Measurements from ENCODE around the gene ZNF556.

ZNF556 gene

DNA sequence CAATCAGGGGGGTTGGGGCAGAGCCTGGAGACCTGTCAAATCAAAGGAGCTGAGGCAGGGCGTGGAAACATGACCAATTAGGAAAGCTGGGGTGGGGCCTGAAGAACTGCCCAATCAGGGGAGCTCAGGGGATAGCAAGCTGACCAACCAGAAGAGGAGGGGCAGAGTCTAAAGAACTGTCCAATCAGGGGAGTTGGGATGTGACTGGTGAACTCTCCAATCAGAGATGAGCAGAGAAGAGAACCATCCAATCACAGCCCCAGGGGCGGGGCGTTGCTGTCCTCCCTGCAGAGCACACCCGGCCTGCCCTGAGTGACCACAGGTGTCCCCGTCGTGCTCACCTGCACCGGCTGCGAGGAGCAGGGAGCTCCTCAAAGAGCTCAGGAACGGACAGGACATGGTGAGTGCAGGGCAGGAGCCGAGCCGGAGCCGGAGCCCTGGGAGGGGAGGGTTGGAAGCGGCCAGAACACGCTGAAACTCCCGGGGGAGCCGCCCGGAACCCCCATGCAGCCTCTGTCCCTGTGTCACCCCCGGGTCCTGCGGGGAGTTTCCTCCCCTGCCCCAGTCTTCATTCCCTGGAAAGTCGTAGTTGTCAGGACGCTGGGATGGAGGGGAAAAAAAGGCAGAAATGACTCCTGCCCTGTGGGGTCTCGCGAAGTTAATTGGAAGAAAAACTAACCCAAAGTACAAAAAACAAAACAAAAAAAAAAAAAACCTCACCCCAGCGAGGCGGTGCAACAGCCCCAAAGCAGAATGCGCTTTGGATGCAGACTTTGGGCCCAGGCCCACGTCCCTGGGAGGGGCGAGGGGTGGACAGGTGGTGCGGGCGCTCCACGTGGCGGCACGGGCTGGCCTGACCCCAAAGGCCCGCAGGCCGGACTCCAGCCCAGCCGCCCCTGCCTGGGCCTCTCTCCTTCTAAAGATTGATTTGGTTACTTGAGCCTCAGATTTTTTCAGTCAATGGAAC, at the start of gene ZNF556:
TSS of gene ZNF556 (plus strand) at position 311 of the 967 bp plus-strand sequence. CDS start at position 398, 87 bp downstream.
- DNase-seq (ENCODE audit: low spot score) = no peak

GRCh38 chr19:2819540-2820111, 47.5 kb upstream of the ZNF556 start, which contains the start of gene ZNF554:
Gene ZNF554, plus strand, starts transcription at chr19:2819868. Its CDS starts 204 bp downstream, at chr19:2820072.
- peak; percentile 98 for DNase-seq (ENCODE audit: low spot score)

DNA sequence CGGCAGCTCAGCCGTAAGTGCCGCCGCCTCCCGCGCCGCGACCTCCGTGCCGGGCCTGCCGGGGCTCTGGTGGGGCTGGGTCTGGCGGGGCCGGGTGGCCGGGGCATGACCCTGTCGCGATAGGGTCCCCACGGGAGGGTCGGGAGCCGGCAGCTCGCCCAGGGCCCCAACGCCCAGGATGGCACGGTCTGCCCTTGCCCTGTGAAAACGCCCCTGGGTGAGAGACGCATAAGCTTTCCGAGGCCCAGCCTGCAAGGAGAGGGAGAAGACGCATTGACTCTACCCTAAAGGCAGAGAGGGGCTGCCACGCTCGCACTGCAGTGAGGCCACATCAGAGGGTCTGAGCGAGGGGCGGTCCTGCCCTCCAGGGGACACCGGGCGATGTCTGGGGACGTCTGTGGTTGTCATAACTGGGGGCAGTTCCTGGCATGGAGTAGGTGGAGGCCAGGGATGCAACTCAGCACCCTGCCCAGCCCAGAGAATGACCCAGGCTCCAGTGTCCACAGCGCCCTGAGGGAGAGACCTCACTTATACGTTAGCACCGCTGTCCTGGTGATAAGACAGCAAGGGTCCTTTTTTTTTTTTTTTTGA, 46.9 kb upstream of the ZNF556 start:
- DNase-seq (ENCODE audit: low spot score) = no peak

- DNase-seq (ENCODE audit: low spot score) = no peak
These were observed 44.3 kb upstream of the ZNF556 start for GRCh38 chr19:2822846-2823245.

DNA sequence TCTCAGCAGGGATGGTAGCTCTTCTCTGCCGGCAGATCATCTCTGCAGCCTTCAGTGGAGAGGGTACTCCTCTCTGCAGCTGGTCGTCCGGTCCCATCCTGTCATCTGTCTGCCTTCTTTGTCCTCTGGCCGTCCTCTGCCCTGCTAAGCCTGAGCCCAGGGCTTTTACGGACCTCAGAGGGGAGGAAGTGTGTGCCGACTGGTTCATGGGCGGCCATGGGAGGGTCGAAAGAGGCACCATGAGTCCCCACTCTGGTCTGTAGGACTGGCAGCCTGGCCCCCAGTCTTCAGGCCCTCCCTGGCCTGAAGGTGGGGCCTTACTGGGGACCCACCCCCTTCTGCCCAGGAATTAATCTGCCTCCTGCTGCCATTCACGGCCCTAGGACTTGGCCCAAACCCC, 43.5 kb upstream of the ZNF556 start:
- DNase-seq (ENCODE audit: low spot score) = no peak

DNA sequence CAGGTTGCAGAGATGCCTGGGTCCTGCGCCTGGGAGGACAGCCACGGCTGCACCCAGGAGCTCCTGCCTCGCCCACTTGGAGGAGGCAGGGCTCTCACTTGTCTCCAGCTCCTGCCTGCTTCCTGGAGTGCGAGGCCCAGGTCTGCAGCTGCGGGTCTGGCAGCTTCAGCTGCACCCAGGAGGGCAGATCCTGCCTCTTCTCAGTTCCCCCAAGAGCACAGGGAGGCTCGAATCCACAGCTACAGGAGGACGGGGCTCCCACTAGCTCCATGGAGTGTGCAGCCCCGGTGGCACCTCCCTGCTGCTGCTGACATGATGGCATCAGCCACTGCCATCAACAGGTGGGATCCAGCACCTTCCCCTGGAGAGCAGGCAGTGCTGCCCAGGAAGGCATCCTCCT, 43.0 kb upstream of the ZNF556 start:
- DNase-seq (ENCODE audit: low spot score) = no peak

DNA sequence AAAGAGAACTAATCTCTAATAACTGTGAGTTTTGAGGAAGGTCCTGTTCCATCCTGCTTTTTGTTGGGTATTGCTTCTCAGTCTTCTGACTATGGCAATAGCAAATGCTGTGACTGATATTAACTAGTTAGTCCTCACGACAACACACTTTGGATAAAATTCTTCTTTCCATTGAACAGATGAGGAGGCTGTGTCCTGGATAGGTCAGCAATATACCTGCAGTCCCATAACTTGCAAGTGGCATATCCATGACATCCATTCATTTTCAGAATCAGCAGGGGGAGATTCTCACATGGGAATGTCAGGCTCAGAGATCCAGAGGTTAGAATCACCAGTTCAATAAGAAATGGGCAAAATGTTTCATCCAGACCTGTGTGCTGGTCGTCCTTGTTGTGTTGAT, 40.1 kb upstream of the ZNF556 start:
- DNase-seq (ENCODE audit: low spot score) = no peak

- no peak for DNase-seq (ENCODE audit: low spot score)
These were observed 39.2 kb upstream of the ZNF556 start for GRCh38 chr19:2827840-2828489.

DNA sequence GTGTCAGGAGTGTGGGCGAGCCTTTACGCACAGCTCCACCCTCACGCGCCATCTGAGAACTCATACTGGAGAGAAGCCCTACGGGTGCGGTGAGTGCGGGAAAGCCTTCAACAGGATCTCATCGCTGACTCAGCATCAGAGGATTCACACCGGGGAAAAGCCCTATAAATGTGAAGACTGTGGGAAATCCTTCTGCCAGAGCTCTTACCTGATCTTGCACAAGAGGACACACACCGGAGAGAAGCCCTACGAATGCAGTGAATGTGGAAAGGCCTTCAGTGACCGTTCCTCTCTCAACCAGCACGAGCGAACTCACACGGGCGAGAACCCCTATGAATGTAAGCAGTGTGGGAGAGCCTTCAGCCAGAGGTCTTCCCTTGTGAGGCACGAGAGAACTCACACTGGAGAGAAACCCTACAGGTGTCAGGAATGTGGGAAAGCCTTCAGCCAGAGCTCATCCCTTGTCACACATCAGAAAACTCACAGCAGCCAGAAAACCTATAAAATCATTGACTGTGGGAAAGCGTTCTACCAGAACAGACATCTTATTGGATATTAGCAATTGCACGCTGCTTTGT, 32.8 kb upstream of the ZNF556 start:
- DNase-seq (ENCODE audit: low spot score) = no peak

- DNase-seq (ENCODE audit: low spot score) = no peak
These were observed 29.7 kb upstream of the ZNF556 start for GRCh38 chr19:2837430-2837829.

GRCh38 chr19:2840794-2841791, 26.0 kb upstream of the ZNF556 start, which contains the start of gene ZNF555:
Gene ZNF555, plus strand, starts transcription at chr19:2841475. Its CDS starts 98 bp downstream, at chr19:2841573.
- peak; percentile 99 for DNase-seq (ENCODE audit: low spot score)

- no peak for DNase-seq (ENCODE audit: low spot score)
These were observed 25.1 kb upstream of the ZNF556 start for GRCh38 chr19:2841855-2842574.

DNA sequence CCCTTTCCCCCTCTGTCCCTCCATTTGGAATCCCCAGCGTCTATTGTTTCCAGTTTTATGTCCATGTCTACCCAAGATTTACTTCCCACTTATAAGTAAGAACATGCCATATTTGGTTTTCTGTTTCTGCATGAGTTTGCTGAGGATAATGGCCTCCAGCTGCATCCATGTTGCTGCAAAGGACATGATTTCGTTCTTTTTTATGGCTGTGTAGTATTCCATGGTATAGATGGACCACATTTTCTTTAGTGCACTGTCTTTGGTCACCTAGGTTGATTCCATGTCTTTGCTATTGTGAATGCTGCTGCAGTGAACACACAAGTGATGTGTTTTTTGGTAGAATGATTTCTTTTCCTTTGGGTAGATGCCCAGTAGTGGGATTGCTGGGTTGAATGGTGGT, 22.0 kb upstream of the ZNF556 start:
- no peak for DNase-seq (ENCODE audit: low spot score)

GRCh38 chr19:2846180-2846894, 20.8 kb upstream of the ZNF556 start:
- DNase-seq (ENCODE audit: low spot score) = no peak

GRCh38 chr19:2847507-2847906, 19.6 kb upstream of the ZNF556 start:
- no peak for DNase-seq (ENCODE audit: low spot score)

GRCh38 chr19:2848616-2849015, 18.5 kb upstream of the ZNF556 start:
- DNase-seq (ENCODE audit: low spot score) = no peak

GRCh38 chr19:2850256-2850925, 16.7 kb upstream of the ZNF556 start:
- DNase-seq (ENCODE audit: low spot score) = no peak

DNA sequence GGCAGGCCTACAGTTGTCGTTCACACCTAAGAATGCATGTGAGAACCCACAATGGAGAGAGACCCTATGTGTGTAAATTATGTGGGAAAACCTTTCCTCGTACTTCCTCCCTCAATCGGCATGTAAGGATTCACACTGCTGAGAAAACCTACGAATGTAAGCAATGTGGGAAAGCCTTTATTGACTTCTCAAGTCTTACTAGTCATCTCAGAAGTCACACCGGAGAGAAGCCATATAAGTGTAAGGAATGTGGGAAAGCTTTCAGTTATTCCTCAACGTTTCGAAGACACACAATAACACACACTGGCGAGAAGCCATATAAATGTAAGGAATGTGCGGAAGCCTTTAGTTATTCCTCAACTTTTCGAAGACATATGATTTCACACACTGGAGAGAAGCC, 14.5 kb upstream of the ZNF556 start:
- no peak for DNase-seq (ENCODE audit: low spot score)

All from CD4-positive, alpha-beta T cell treated with Interleukin-6 at 100 ng/mL for 8 hours (primary cell).